ENCODE results near the gene HRCT1. TPM values are rescaled to one million over a fixed set of nuclear protein-coding genes. Genes with fewer than 3 reads are reported as not detected.
A peak's percentile ranks its signal among the peaks of the same experiment; 100 is the strongest.

Gene HRCT1
- total and polyA plus RNA-seq, 2 donors (not counting 3 experiments of a cell fraction or from before 2014, with no cell fraction given) = 1.2 to 7.0 TPM

GRCh38 chr9:35906923-35907699 lies 1.1 kb downstream of the HRCT1 start:
- H3K4me2 ChIP-seq (ENCODE audit: insufficient read depth, low read length) = peak overlapping the region; percentile 63
- peak overlapping the region; percentile 77 for H3K9ac ChIP-seq (replicated peaks; ENCODE audit: extremely low read depth, insufficient read depth, low read length)
- H3K9me1 ChIP-seq (replicated peaks; ENCODE audit: control insufficient read depth, extremely low read depth, insufficient read depth, low read length) = no peaks in the 10 kb centered on the region
- H3K79me2 ChIP-seq (ENCODE audit: control insufficient read depth, insufficient read depth, low read length) = peaks cover 28% of the 10 kb centered on the region
- H4K20me1 ChIP-seq (replicated peaks; ENCODE audit: control insufficient read depth, extremely low read depth, insufficient read depth, low read length) = no peaks in the 10 kb centered on the region
- FAIRE-seq = peak; percentile 71
- ChIA-PET POLR2A (no interaction called here), CTCF (interaction anchor here (0.9 to 6.4 kb wide), 7 partner anchors 25 to 117 kb away, joined by 4 to 103 read pairs (median 4); no protein-coding TSS in a partner anchor)
- DNase-seq (ENCODE audit: low read depth, low spot score) = peak; percentile 41
- H3K27ac ChIP-seq (ENCODE audit: insufficient read depth, low read depth, low read length) = peak overlapping the region; percentile 94
- no peak overlapping the region for H2AFZ ChIP-seq (ENCODE audit: low read depth, low read length)
- intact Hi-C loops (cut with micrococcal nuclease) (loop anchor here (1.0 to 5.0 kb wide), 4 partner anchors 38 to 250 kb away; partner anchors contain the start of genes CCDC107 and RMRP), dilution Hi-C loops (cut with MboI; ENCODE audit: extremely low pct_ligation_motif_present, low sequenced_read_pairs) (no loop called here)
- TF ChIP-seq FOS (IDR thresholded peaks at IDR 0.05; ENCODE audit: borderline replicate concordance, insufficient read depth, low read length) (no peak), JUN (IDR thresholded peaks at IDR 0.05; ENCODE audit: borderline replicate concordance, insufficient read depth, insufficient read length, low read depth) (no peak), EZH2 (IDR thresholded peaks at IDR 0.05; ENCODE audit: borderline replicate concordance, low read depth, low read length, severe bottlenecking) (no peak), POLR2AphosphoS5 (IDR thresholded peaks at IDR 0.05; ENCODE audit: insufficient read depth, low read depth, low read length) (no peak), CTCF (IDR thresholded peaks at IDR 0.05; ENCODE audit: extremely low read depth in 1 of 2, insufficient read depth in 1 of 2, low read depth in 1 of 2, low read length in 2 of 2) (no peak), GATA2 (IDR thresholded peaks at IDR 0.05; ENCODE audit: insufficient read depth, insufficient read length, low read depth, low read length) (no peak), POLR2A (IDR thresholded peaks at IDR 0.05; ENCODE audit: low read depth, low read length) (no peak), MYC (IDR thresholded peaks at IDR 0.05; ENCODE audit: low read depth, low read length) (no peak), MAX (IDR thresholded peaks at IDR 0.05; ENCODE audit: insufficient read depth, insufficient read length) (no peak)
- peaks cover 73% of the 10 kb centered on the region for H3K4me1 ChIP-seq (ENCODE audit: control insufficient read depth, extremely low read depth, insufficient read depth, low read length)
- H3K4me3 ChIP-seq (replicated peaks in 1 of 3; ENCODE audit: insufficient read depth in 1 of 3, low read depth in 1 of 3, low read length in 3 of 3) = no peak overlapping the region
- no peaks in the 10 kb centered on the region for H3K9me3 ChIP-seq (replicated peaks; ENCODE audit: control insufficient read depth, insufficient read depth, low read length)
- BruUV-seq (replicated peaks) = TSS peak; percentile 46
- no peaks in the 10 kb centered on the region for H3K36me3 ChIP-seq (ENCODE audit: control insufficient read depth in 2 of 2, extremely low read depth in 1 of 2, insufficient read depth in 2 of 2, low read length in 2 of 2)
- no peaks in the 10 kb centered on the region for H3K27me3 ChIP-seq (ENCODE audit: control insufficient read depth in 2 of 2, insufficient read depth in 2 of 2, low read length in 2 of 2)
